SKM-1 treated with dmso at 0.1 percent for 144 hours (cell line): Measurements from ENCODE around the gene HOXD8.

Experiments used
- DNase-seq: peaks from one replicate; lab custom pipeline; 2025; ENCODE audit not compliant: unreplicated experiment; lab: John Stamatoyannopoulos, UW

Gene HOXD8

GRCh38 chr2:176128172-176128981 is 1.1 kb upstream of the HOXD8 start:
- DNase-seq: no peak

DNA sequence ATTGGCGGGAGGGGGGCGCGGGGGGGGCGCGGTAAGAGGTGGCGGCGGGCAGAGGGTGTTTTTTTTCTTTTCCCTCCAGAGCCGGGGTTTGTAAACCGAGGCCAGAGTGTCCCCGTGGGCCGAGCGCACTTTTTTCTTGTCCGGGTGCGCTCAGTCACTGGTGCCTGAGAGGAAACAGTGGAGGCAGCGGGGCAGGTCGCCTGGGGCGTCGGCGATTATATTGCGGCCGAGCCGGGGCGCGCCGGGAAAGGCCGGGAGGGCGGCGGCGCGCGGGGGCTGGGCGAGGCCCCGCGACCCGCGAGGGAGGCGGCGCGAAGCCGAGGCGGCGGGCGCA is 275 bp downstream of the HOXD8 start:
- no peak for DNase-seq

DNA sequence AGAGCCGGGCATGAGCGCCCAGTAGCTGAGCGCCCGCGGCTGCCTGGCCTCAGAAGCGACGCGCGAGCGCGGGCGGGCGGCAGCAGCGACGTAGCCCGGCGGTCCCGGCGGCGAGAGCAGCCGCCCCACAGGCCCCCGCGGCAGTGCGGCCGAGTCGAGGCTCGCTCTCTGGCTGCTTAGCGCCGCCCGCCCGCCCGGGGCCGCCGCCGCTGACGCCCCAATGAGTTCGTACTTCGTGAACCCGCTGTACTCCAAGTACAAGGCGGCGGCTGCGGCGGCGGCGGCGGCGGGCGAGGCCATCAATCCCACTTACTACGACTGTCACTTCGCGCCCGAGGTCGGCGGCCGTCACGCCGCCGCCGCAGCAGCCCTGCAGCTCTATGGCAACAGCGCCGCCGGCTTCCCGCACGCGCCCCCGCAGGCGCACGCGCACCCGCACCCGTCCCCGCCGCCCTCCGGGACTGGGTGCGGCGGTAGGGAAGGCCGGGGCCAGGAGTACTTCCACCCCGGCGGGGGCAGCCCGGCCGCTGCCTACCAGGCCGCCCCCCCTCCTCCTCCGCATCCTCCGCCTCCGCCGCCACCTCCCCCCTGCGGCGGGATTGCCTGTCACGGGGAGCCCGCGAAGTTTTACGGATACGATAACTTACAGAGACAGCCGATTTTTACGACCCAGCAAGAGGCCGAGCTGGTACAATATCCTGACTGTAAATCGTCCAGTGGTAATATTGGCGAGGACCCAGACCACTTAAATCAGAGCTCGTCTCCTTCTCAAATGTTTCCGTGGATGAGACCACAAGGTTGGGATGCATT is 847 bp downstream of the HOXD8 start:
- no peak for DNase-seq

DNA sequence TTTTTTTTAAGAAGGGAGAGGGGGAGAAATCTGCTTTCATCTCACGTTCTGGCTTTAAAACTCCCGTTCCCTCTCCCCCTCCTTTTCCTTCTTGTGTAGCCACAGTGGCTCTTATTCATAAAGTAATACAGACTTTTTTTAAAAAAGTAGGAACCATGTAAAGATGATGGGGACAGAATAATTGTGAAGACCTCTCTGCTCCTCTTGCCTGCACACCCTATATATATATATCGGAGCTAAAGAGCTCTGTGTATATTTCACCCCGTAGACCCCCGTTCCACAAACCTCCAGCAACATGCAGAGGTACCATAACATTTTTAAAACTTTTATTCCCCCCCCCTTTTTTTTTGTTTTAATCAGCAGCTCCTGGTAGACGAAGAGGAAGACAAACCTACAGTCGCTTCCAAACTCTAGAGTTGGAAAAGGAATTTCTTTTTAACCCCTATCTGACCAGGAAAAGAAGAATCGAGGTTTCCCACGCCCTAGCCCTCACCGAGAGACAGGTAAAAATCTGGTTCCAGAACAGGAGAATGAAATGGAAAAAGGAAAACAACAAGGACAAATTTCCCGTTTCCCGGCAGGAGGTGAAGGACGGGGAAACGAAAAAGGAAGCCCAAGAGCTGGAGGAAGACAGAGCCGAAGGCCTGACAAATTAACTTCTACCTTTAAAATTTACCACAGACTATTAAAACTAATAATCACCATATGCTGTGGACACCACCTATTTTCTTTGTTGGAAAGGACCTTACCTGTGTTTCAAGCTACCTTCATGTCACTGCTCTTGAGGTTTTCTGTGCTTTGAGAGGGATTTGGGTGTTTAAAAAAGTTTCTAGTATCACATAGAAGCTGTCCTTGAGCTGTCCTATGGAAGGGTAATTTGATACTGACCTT is 1.7 kb downstream of the HOXD8 start:
- no peak for DNase-seq

DNA sequence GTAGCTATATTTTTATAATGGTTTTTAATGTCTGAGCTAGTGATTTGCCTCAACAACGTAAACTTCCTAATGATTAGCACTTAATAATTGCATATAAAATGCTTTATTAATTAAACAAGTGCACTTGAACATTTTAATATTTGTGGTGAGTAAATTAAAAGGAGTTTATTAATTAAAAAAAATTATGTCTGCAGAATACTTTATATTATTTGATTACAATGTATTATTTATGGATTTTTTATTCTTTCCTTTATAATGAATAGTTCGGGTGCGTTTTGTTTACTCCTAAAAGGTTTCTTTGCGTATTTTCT is 2.3 kb downstream of the HOXD8 start:
- no peak for DNase-seq

- no peak for DNase-seq
Observed at GRCh38 chr2:176132205-176133171, 3.0 kb downstream of the HOXD8 start.

DNA sequence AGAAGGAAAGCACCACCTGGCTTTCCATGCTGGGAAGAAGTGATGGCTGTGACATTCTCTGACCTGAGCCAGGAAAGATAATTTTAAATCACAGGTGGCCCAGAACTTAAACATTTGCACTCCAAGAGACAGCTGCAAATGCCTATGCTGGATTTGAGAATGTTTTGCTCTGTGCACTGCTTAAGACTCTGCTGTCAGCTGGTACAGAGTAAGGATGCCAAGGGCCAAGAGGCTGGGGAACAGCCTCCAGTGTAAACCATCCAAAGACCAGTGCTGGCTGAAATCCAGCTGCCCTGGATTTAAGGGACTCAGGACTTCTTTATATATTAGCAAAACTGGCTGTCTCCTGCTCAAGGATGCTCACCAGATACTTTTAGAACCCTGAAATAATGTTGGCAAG is 3.9 kb downstream of the HOXD8 start:
- DNase-seq: no peak

- no peak for DNase-seq
Observed at GRCh38 chr2:176134035-176134434, 4.5 kb downstream of the HOXD8 start.

DNA sequence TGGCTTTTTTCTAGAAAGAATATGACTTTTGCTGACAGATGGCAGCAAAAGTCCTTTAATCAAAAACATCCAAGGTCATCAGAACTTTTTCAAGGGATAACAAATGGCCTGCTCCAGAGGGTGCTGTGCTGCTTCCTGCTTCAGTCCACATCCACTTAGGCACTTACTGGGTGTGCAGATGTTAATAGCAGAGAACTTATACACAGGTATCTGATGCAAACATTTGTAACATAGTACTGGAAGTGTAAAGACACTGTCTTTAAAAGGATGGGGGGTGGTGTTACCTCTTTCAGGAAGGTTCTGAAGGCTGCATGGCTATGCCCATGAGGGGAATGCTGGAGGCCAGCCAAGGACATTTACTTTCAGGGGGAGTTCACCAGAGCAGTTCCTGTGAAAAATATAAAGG is 5.5 kb downstream of the HOXD8 start:
- DNase-seq: no peak

DNA sequence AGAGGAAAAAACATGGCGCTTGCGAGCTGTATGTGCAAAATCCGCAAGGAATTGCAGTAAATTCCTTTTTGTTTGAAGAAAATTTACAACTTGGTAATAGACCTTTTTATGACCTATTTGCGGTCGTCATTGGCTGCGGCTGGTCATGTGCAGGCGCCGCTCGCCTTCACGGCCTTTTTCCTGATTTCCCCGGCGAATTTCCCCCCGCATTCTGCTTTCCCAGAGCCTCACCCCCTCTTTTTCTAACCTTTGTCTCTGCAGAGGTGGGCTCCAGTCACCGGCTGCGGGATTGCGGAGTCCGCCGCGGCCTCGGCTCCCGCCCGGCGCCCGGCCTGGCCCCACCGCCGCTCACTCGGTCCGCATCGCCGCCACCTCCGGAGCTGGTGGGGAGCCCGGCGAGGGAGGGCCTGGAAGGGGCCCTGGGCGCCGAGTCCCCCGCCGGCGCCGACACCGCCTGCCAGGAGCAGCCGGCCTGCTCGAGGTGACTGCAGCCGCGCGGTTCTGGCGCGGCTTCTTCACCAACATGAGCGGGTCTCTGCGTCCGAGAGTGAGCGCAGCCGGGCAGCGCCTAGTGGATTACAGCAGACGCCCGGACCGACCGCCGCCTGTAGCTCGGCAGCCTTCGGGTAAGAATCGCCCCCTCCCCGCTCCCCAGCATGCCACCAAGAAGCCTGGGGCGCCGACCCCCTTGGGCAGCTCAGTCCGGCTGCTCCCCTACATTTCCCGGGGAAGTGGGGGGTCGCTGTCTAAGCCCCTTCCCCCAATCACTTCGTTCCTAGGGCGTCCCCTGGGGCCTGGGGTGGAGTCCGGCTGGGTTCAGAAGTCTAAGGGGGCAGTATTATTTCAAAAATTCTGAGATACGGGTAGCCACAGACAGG is 7.1 kb downstream of the HOXD8 start:
- no peak for DNase-seq

DNA sequence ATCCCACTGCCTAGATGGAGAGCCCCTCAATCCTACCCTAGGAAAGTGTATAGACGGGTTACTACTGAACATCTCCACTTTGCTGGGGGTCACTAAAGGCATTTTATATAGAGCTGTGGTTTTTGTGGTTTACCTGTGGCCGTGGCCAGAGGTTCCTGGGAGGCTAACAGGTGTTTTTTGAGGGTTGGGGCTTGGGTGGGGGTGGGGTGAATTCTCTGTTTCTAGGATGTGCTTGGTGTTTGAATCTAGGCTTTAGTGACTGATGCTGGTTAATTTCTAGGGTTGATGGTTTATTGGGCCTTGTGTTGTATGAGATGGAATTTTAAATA is 7.7 kb downstream of the HOXD8 start:
- no peak for DNase-seq

- no peak for DNase-seq
Observed at GRCh38 chr2:176137906-176138305, 8.4 kb downstream of the HOXD8 start.

- no peak for DNase-seq
Observed at GRCh38 chr2:176138526-176138922, 9.0 kb downstream of the HOXD8 start.

DNA sequence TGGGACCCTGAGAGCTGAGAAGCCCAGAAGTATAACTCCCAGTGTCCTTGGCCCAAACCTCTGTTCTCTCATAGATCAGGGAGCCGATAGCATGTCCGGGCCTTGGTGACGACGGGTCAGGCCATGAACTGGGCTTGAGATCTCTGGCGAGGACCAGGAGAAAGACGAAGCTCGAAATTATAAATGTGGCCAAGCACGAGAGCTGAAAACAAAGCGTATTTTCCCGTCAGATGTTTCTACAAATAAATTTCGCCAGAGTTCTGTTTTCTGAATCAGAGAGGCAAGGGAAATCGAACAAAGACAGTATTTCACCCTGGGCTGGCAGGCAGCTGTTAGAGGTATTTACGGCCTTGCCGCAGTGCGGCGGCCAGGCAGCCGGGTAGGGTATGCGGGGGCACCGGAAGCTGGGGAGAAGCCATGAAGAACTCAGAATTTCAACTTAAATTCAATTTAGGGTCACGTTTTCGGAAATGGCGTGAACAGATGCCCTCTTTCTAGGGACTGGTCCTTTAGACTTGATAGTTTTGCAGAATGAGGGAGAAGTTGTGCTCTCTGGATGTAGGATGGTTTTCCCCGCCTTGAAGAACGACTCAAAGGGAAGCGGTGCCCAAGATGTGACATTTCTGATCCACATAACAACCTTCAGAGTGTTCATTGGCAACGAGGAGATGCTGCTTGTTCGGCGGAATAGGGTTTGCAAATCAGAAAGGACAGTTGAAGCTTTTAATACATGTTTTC is 9.6 kb downstream of the HOXD8 start:
- DNase-seq: no peak

DNA sequence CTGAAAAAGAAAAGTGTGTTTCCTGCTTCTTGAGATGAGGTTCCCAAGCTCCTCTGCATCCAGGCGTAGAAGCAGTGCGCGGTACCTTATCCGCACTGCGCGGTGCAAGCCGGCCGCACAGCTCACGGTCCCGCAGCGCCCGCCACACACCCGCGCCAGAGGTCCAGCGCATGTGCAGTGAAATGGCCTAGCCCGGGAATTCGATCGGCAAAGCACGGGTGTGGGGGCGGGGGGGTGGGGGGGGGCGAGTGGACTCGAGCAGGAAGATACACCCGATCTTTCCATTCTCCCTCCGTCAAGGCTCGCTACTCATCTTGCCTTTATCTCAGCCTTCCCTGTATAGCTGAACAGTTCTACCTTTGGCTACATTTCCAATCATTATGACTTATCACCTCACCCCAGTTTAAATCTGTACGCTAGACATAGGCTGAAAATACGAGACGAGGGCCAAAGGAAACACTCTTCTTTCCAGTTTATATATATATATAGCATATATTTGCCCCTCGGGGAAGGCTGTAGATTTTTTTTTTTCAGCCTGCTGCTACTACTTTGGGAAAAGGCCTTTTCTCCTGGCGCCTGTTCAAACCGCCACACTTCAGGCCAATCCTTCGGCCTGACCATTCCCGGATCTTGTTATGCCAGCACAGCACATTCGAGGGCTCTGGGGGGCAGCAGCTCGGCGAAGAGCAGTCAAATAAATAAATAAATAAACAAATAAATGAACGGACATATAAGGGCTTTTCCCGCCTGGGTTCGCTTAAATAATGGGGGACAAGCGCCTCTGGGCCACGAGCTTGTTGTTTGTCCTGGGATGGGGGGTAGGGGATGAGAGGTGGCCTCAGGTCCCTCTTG is 10.4 kb downstream of the HOXD8 start:
- no peak for DNase-seq

DNA sequence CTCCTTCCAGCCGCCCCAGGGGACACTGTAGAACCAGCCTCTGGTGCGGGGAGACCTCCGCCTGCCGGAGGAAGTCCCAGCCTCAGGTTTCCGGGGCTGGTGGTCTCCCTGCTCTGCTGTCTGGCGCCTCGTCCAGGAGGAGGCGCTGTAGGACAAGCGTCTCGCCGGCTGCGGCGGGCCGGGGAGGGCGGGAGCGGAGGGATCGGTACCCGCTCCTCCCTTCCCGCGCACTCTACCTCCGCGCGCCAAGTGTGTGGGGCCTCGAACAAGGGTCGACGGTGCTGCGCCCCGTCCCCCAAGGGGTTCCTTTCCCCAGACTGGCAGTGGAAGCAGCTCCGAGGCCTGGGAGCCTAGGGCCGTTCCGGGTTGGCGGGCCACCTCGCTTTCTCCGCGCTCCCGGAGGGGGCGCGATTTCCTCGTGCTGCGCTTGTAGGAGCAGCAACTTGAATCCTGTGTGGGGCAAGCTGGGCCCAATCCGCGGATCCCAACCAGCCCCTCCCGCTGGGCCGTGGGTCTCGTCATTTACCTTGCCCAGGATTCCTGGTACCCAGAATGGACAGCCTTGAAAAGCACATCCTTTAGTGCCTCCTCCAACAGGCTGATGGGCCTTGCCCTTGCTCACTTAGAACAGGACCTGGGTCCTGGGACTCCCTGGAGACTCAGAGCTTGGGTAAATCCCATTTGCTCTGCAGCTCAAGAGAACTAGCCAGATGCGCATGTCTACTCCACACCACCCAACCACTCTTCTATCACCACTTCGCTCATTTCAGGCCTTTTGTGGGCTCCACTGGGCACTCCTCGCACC is 11.2 kb downstream of the HOXD8 start:
- peak; percentile 38 for DNase-seq

DNA sequence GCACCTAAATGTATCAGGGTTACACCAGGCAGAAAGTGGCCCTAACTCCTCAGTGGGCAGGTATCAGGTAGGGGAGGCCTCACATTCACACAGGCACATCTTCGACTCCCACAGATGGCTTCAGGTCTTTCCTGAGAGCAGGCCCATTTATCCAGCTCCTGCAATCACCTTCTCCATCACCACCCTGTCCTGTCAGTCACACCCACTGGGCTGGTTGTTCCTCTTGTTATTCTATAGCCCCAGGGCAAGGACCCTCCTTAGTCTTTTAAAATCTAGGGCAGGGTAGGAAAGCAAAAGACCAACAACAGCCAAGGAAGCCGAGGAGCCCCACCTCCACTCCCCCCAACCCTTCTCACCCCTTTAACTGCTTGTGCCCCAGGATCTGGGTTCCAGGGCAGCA is 12.8 kb downstream of the HOXD8 start:
- DNase-seq: no peak
